Inferior parietal cortex (tissue), 1 donor: ENCODE measurements around the gene GUSB.

Source experiments
- DNase-seq: peaks from one replicate; pipeline ENCODE4 v3.0.0-alpha.2; 2016; ENCODE audit errors: extremely low spot score

Gene GUSB

DNA sequence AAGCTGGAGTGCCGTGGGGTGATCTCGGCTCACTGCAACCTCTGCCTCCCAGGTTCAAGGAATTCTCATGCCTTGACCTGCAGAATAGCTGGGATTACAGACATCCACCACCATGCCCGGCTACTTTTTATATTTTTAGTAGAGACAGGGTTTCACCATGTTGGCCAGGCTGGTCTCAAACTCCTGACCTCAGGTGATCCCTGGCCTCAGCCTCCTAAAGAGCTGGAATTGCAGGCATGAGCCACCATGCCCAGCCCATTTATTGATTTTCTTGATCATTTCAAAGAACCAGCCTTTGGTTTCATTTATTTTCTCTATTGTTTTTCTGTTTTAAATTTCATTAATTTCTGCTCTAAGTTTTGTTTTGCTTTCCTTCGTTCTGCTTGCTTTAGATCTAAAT, 50.3 kb downstream of the GUSB start:
- DNase-seq, result no peak

DNA sequence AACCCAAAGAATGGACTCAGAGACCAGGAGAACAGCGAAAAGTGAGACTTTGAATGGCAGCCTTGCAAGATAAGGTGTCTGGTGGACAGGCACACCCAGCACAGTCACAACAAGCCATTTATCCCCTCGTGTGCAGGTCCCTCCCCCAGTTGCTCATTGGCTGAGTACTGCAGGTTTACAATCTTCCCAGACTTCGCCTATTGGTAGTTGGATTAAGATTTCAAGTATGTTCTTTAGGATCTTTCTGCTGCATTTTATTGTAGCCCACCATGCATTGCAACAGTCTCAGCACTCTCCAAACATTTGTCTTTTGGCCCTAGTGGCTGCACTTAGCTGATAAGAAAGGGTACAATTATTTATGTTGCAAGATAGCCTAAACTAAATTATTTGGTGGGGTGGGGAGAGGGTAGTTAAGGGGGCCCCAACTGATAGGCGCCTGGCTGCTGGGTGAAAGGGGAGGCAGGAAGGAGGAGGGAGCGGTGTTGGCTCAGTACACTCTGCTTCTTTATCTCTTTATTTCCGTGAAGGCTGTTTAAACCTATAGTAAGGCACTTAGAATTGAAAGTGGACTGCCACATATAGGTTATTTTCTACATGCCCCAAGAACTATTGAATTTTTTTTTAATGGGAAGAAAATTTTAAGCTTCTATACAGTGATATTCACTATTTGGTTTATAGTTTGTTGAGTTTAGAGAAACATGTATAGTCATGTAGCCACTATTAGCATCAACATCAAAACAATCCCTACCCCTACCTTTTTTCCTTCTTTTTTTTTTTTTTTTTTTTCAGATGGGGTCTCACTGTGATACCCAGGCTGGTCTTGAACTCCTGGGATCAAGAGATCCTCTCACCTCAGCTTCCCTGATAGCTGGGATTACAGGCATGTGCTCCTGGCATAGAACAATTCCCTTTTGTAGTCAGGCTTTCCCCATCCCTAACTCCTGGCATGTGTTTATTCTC, 54.2 kb downstream of the GUSB start:
- no peak for DNase-seq

DNA sequence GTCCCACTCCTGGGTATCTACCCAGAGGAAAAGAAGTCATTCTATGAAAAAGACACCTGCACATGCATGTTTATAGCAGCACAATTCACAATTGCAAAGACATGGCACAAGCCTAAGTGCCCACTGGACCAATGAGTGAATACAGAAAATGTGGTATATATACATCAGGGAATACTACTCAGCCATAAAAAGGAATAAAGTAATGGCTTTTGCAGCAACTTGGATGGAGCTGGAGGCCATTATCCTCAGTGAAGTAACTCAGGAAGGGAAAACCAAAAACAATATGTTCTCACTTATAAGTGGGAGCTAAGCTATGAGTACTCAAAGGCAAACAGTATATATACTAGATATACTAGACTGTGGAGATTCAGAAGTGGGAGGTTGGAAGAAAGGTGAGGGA, 55.4 kb downstream of the GUSB start:
- DNase-seq, result no peak

DNA sequence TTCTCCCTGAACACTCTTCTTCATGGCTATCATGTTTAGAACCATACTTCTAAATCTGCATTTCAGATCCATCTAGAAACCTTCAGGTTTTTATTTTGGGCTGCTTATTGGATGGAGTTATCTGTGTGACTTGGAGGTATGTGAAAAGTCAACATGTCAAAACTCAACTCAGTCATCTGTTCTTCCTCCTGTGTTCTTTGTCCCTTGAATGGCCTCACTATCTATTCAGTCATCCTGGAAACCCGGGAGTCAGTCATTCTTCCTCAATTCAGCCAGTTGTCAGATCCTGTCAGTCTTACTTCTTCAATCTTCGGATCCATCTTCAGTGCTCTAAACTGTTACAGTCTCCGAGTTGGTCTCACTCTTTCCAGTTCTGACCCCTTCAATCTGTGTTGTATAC, 57.0 kb downstream of the GUSB start:
- no peak for DNase-seq

DNA sequence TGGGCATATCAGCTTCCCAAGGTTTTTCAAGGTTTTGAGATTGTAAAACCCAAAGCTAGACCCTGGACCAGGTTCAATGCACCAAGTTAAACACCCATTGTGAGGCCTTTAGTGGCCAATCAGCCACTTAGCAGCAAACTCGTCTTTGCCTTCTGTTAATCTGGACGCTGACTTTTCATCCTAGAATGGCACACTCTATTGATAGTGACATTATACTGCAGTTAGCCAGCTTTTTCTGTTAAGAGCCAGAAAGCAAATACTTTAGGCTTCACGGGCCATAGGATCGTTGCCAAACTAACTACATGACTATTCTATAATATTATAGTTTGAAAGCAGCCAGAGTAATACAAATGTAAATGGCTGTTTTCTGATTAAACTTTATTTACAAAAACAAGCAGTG, 57.8 kb downstream of the GUSB start:
- DNase-seq, result no peak

DNA sequence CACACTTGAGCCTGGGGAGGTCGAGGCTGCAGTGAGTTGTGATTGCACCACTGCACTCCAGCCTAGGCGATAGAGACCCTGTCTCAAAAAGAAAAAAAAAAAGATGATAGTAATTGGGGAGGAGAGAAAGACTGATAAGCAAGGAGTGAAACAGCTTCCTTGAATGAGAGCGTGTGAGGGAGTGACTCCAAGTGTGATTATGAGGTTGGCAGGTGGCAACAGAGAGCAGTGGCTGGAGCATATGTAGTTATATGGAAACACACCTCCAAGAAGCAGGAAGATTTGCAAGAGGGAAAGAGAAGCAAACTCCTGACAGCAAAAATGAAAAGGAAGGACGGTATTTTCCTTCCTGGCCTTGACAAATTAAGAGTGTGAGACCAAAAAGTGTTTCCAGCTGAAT, 58.7 kb downstream of the GUSB start:
- DNase-seq, result no peak

DNA sequence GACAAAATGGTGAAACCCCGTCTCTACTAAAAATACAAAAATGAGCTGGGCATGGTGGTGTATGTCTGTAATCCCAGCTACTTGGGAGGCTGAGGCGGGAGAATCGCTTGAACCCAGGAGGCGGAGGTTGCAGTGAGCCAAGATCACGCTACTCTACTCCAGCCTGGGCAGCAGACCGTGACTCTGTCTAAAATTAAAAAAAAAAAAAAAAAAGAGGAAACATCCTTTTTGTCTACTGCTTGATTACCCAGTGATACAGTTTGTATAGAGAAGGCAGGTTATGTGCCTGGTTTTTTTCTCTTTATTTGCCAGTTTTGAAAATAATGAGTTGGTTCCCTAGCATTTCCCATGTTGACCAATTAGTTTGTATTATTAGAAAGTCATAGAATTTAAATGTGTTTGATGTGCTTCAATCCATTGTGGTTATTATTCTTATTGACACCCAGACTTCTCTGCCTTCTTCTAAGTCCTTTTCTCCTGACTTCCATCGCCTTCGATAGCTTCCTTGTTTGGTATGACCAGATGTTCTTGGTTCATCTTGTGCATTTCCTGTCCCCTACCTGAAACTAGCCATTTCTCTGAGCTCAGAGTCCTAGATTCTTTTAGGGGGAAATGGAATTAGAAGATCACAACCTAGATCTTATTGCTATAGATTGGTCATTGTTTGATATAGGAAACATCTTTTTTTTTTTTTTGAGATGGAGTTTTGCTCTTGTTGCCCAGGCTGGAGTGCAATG, 65.9 kb downstream of the GUSB start:
- DNase-seq, result no peak

DNA sequence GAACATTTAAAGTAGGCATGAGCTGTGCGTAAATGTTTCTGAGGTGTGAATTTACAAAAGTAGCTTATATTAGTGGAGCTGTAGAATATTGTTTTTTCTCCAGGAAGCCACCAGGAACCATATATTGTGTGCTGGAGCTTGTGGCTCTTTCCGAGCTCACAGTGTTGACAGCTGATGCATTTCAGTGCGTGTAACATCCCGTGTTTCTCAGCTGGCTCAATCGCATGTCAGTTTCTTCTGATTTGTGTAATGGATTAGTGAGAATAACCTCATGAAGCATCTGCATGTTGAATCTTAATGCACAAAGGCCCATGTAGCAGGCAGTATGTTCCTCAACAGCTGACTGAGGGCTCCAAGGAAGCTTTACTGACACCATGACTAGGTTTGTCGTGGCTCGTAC, 69.8 kb downstream of the GUSB start:
- DNase-seq, result no peak
